Globus pallidus (tissue), 1 donor: ENCODE results near the gene GLT6D1.

Source experiments
- DNase-seq: peaks from one replicate; pipeline ENCODE4 v3.0.0-alpha.2; 2015; ENCODE audit warnings: low spot score

GLT6D1 gene

DNA sequence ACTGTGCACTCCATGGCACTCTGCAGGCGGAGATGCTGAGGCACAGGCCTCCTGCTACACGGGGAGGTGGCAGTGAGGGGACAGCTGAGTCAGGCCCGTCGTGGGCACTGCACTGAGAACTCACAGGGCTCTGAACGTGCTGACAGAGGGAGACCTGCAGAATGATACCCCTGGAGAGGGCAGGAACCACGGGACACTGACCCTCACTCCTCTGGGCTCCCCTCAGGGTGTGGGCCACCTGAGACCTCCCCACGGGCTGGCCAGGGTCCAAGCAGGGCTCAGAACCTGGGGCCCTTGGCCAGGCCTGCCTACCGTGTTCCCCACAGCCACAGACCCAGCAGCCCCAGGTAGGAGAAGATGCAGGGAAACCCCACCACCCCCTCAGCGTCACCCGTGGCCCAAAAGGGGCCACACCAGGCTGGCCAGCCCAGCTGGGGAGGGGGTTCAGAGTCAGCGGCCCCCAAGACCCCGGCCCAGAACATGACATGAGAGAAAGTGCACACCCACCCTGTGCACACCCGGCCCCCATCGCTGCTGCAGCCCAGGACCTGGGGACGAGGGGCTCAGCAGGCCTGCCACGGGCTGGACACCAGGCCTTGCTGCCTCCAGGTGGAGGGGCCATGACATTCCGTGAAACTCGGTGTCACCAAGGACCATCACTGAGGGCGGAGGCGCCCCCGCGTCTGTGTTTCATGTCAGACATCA lies 30.9 kb downstream of the GLT6D1 start:
- DNase-seq, result no peak

DNA sequence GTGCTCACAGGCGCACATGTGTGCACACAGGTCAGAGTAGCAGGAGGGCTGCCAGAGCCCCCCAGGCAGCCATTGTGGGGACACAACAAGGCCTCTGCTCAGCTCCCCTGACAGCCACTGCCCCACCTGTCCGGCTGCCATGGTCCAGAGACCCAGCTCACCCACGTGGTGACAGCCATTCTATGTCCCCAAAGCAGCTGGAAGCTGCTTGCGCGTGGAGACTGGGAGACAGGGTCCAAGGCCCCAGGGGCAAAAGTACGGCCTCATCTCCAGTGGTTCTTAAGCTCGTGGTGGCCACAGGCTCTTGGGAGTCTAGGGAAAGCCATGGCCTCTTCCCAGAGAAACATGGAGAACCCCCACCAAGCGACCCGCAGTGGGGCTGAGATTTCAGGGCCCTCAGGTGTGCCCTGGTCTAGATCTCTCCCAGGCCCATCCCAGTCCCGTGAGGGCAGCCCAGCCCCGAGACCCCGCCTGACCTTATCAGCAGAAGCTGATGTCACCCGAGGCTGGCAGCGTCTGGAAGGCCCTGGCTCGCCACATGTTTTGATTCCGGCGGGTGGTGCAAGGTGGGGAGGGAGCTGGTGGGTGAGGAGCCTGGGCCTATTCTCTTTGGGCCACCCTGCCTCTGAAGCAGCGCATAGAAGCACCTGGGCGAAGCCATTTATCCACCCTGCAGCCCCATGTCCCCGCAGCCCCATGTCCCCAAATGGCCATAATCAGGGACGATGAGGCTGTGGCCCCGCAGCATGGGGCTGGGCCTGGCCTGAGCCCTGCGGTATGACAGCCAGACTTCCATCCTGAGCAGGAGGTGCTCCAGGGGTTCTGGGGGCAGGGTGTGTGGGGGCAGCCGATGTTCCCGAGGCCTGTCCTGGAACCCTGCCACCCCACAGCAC lies 31.7 kb downstream of the GLT6D1 start:
- no peak for DNase-seq

DNA sequence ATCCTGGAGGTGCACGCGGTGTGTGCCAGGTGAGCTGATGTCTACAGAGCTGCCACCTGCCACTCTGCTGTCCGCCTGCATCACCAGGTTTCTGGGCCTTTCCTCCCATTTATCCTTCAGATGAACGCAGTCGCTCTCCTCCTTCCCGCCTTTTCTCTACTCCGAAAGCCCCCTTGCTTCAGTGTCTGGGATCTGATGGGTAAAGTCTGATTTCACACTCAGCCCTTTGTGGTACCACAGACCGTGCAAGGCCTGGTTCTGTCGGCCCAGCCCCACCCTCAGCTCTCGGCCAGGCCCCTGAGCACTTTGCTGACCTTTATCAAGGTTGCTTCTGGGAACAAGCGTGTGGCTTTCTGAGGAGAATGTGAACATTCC lies 32.5 kb downstream of the GLT6D1 start:
- no peak for DNase-seq

DNA sequence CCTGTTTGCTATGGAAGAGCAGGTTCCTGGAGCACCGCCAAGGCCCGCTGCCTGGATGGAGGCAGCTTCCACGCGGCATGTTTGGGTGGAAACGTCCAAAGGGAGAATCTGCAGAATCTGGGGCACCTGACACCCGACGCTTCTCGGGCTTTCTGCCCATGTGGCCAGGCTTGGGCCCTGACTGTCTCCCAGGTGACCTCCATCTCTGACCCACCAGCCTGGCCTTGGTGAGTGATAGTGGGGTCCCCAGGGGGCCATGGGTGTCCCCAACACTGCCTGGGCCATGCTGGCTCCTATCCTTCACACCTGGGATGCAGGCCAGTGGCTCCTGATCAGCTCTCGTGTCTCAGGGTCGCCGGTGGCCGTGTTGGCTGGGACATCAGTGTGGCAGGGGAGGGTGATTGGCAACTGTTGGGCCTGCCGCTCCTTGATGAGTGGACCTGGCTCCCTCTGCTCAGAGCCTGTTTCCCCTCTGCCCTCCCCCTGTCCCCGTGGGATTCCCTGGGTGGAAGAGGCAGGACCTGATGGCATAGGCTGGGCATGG lies 34.0 kb downstream of the GLT6D1 start:
- no peak for DNase-seq

DNA sequence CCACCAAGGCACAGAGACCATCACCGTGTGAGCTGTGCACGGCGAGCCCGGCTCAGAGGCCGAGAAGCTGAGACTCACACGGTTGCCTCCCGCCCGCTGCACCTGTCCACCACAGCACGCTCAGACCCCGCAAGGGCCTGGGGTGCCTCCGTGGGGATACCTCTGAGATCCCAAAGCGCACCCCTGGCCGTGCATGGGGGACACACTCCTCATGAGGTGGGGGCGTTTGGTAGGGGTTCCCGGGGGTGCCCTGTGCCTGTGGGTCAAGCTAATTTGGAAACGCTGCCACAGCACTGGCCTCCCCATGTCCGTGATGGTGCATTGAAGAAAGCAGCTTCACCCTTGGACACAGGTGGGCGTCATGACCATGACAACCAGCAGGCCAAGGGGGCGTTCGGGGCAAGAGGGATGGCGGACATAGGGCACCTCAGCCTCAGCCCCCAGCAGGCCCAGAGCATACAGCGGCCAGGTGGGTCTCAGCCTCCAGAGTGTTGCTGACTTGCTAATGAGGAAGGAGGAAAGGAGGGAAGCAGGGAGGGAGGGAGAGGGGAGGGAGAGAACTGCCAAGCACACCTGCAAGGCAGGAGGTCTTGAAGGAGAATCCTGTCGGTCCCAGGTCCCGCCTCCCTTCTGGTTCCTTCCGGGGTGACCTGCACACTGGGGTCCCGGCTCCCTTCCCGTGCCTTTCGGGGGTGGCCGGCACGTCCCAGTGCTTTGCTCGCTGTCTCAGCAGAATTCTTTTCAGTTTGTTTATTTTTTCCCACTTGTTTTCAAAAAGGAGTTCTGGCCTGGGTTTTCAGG lies 34.7 kb downstream of the GLT6D1 start:
- no peak for DNase-seq

DNA sequence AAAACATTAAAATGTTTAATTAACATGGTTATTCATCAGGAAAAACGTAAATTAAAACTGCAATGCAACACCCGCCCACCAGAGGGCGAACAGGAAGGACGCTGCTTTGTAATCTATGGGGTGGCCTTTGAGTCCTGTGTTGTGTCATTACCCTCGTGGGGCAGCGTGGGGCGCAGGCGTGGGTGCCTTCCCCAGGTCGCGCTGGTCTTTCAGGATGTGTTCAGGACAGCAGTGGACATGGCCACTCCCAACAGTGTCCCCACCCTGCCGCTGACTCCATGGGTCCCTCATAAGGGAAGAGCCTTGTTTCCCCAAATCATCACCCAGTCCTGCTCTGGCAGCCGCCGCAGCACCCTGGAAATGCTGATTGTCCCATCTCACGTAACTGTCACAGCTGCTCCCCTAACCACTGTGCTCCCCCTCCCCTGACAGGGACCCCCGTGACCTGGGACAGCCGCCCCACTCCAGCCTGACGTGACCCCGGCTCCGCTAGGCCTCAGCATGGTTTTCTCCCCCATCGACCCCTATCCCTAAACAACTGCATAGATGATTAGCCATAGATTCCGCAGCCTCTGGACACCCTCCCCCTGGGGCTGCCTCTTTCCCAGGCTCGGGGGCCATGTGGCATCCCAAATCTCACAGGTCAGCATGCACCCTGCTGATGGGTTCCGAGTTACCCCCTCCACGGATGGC lies 36.4 kb downstream of the GLT6D1 start:
- DNase-seq, result no peak

DNA sequence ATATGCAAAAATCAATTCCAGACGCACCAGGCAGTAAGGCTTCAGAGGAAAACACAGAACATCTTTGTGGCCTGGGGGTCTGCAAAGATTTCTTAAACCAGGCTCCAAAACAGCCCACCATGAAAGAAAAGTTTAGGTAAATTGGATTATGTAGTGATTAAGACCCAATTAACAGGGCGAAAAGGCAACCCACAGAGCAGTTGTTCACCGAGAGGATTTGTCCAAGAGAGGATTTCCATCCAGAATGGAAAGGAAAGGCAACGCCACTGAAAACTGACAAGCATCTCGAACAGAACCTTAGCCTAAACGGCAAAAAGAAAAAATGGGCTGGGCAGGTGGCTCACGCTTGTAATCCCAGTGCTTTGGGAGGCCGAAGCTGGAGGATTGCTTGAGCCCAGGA lies 37.4 kb downstream of the GLT6D1 start:
- DNase-seq, result no peak

DNA sequence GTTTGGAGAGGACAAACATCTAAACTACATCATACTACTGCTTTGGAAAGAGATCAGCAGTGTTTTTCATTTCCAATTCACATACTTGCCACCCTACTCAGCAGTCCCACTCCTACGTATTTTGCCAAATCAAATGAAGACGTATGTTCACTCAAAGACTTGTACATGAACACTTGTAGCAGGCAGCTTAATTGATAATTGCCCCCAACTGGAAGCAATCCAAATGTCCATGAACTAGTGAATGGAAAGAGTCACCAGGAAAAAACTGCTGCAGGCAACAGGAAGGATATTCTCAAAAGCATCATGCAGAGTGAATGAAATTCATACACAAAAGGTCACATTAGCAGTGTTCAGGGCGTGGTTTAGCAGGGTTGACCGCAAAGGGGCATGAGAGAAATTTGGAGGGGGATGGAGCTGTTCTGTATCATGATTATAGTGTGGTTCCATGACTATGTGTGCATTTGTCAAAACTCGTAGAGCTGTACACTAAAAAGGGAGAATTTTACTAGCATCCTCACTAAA lies 39.0 kb downstream of the GLT6D1 start:
- no peak for DNase-seq

DNA sequence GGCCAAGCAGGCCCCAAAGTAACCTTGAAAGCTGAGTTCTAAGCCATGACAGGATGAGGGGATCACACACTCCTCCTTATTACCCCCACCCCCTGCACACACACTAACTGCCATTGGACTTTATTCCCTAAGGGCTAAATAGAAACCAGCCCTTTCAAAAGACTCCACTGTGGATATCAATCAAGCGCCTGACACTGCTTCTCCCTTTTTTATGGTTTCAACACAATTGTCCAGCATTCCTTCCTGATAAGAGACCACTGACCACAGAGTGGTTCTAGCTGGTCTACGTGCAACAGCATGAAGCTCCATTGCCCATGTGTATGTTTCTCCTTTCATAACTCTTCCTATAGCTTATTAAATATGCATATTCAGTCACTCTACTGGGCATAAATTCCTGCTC lies 43.1 kb downstream of the GLT6D1 start:
- no peak for DNase-seq

DNA sequence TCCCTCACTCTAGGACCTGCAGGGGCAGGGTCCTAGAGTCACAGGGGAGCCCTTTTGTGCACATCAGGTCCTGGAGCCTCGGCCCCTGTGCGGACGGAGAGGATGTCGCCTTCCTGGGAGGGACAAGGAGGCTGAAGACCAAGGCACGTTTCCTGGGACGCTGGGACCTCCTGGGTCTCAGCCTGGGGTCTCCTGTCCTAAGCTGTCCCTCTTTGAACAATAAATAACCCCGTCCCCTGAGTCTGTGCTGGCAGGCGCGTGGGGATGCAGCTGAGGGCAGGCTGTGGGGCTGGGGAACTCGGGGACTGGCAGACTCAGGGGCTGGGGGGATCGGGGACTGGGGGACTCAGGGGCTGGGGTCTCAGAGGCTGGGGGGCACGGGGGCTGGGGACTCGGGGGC lies 46.7 kb downstream of the GLT6D1 start:
- DNase-seq, result no peak

DNA sequence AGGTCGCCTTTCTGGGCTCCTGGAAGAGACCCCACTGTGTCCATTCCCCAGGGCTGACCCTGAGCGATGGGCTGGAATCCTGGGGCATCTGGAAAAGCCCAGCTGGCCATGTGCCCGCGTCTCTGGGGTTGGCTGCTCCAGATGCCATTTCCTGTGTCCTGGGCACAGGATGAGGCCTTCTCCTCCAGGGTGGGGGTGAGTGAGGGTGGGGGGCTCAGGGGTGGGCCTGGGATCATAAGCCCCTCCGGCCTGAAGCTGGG lies 47.1 kb downstream of the GLT6D1 start:
- DNase-seq, result no peak

DNA sequence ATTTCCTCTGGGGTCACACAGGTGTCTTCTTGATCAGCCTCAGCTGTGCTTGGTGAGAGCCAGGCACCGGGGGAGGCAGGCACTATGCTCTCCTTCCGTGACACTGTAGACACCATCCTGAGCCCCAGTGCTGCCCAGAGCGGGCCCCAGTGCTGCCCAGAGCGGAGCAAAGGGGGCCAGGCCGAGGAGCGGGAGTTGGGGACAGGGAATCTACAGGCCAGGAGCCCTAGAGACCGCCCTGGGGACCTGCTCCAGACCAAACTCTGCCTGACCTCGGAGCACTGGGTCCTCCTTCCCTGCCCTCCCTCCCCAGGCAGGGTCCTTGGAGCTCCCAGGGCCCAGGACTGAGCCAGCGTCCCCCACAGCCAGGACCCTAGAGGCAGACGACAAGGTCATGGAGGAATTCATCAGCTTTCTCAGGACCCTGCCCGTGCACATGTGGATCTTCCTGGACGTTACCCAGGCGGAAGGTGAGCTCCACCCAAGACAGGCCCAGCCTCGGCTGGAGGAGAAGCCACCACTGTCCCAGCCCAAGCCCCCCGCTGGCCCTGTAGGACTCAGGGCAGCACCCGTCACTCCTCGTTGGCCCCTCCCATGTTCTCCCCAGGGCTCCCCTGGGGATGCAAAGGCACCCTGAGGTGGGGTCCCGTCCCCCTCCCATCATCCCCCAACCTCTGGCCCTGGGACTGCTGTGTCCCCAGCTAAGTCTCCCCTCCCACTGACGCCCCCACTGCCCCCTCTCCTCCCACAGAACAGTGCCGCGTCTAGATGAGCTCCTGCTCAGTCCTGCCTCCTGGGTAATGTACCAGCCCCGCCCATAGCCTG lies 47.6 kb downstream of the GLT6D1 start:
- no peak for DNase-seq

DNA sequence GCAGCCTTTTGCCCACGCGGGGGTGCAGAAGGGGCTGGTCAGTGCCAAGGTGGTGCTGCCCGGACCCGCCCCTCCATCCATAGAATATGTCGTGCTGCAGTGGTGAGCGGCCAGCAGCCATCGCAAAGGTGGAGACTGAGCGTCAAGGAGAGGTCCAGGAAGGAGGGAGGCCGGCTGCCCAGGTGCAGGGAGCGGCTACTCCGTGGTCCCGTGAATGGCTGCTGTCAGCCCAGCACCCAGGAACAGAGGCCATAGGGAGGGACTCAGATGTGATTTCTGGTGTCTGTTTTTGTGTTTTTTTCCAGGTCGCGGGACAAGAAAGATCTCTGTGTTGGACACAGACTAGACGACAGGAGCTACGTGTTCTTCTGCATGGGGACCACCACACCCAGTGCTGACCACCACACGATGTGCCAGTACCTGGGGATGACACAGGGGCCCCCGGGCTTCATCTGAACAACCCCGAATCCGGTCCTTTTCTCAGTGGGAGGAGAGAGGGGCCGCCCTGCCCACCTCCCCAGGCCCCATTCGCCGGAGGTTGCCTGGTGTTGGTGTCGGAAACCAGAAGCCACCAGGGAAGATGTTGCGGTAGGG lies 48.8 kb downstream of the GLT6D1 start:
- DNase-seq, result no peak

DNA sequence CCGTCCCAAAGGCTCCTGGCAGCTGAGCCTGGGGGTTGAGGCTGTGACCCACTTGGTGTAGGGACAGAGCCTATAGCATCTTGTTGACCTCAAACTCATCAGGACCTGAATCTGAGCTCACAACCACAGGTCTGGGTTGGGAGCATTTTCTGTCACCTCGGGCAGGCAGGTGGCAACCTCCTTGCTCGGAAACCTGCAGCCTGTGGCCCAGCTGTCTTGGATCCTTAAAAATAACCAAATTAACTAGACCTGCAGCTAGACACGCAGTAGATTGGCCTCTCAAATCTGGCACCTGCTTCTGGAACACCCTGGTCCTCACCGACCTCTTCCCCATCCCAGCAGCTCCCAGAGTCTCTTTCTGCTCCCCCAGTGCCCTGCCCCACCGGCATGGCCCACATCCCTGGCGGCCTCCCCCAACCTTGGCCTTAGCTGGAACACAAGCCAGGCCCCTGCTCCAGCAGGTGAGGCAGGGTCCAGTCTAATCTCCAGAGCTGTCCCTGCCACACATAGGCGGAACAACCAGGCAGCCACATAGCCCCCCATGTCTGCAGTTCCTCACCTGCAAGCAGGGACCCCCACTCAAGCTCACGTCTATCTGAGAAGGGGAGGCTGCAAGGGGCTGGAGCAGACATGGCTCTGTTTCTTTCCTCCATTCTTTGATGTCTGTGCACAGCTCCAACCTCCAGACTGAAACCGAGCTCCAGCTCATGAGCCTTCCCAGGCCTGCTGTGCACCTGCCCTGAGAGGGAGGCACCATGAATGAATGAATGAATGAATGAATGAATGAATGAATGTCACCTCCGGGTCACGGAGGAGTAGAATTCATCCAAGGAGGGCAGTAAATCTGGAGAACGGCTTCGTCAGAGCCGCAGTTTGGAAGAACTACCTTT lies 49.5 kb downstream of the GLT6D1 start:
- no peak for DNase-seq

DNA sequence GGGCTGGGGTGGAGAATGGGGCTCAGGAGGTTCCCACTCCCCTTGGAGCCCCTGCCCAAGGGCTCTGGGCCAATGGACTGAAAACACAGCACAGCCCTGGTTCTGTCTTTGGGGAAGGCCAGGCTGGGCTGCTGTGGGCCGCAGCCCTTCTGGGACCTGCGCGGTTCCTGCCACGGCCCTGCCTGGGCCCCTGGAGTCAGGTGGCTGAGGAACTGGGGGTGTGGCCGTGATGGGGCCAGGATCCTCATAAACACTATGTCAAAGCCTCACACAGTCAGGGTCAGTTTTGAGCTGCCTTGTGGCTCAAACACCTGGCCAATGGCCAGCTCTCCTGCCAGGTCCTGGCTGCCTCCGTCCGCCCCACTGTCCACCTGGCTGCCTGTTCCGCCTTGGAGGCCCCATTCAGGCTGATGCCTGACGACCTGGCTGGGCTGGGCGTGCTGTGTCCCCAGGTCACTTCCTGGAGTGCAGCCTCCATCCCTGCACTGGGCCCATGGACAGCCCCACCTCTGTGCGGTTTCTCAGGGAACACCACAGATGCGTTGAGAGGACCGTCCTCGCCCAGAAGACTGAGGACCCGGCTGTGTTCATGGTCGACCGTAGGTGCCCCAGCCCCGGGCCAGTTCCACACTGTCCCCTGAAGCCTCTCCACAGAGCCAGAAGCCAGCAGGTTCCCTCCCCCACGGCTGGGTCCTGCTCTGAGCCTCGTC lies 50.3 kb downstream of the GLT6D1 start:
- DNase-seq, result no peak

DNA sequence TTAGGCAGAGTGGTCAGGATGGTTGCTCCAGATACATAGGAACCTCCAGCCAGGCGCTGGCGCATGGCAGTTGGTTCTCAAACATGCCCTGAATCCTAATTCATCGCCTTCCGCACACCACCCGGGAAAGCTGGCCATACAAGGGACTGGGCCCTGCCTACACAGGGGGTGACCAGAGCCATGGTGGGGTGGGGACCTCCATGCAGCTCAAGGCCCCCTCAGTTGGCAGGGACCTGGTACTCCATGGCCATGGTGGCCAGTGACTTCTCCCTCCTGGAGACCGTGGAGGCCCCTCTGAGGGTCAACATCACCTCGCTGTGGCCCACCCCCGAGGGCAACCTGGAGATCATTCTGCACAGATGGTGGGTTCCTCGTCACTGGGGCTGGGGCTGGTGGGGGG lies 51.0 kb downstream of the GLT6D1 start:
- DNase-seq, result no peak

DNA sequence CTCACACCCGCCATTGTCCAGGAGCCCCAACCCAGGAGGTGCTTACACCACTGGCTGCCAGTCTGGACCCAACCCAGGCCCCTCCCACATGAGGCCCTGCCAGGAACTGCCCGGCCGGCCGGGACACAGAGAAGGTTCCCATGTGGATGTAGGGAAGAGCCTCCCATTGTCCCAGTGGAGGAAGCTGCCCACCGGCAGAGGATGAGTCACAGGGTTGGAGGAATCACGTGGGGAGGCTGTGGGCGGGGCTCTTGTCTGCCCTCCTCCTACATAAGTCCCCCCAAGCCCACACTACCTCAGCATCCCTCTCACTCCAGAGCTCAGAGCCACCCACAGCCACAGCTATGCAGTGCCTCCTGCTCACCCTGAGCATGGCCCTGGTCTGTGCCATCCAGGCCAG lies 51.7 kb downstream of the GLT6D1 start:
- DNase-seq, result no peak

DNA sequence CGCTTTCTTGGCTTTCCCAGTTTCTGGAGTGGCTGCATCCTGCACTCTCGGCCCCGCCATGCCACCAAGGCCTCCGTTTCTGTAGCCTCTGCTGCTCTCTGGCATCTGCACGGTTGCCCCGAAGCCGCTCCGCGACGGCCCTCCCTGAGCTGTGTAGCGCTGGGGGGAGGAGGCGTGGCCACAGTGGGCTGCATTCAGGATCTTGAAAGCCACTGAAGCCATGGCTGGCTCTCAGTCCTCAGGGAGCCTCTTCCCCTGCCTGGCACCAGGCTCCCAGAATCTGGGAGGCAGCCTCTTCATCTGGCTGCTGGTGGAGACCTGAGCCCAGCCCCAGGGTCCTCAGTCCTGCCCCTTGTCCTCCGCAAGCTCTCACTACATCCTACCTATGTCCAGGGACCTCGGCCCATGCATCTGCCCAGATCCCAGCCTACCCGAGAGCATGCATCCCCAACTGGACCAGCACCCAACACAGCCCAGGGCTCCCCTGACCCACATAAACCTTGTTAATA lies 52.7 kb downstream of the GLT6D1 start:
- DNase-seq, result no peak

DNA sequence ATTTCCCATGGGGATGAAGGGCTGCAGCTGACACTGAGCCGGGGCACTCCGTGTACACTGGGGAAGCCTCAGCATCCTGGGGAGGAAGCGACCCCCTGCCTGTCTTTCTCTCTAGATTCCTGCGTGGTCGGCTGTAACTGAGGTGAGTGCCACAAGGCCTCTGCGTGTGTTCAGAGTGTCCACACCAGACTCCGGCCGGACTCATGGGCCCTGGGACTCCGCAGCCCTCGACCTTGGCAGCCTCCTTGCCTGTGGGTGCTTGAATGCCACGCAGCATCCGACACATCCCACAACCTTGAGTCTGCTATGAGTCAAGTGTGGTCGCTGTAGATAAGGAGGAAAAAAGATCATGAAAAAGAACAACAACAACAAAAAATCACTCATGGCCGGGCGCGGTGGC lies 54.4 kb downstream of the GLT6D1 start:
- no peak for DNase-seq
